ENCODE results near the gene AEBP1. TPM values are rescaled to one million over a fixed set of nuclear protein-coding genes. Genes with fewer than 3 reads are reported as not detected.

Gene AEBP1
- total and polyA plus RNA-seq, 2 of the 4 experiments (the other 2 are of a cell fraction), result 1.1 to 5.7 TPM

DNA sequence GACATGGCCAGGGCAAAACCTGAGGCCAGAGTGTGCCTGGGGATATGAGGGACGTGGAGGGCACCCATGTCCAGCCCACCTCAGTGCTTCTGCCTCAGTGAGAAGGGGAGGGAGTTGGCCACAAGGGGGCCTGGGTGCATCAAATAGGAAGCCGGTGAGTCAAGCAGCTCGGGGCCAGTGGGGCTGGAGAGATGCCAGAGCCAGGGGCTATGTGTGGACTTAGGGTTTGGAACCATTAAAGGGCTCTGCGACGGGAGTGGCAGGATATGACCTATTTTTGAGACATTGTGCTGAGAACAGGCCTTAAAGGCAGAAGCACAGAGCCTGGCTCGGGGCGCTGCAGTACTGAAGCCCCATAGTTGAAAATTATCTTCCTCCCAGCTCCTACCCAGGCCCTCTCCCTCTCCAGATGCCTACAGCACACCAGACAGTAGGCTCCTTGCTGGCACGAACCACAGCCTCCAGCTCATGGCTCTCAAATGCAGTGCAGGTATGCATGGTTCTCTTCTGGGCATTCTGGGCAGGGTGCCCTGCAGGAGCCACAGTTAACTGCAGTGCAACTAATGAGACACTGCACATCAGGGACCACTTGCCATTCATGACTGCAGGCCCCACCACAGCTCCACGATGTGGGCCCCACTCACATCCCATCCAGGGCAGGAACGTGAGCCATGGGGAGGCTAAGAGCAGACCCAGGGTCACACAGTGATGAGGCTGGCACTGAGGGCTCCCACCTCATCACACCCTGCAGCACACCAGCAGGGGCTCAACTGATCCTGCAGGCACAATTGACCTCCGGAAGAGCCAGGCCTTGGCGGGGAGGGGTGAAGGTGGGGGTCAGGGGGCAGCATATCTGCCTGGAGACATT, 31.5 kb upstream of the AEBP1 start (continued):
- TF ChIP-seq BHLHE40 (IDR thresholded peaks at IDR 0.05; ENCODE audit: low read depth, low read length) (no peak), MAFK (IDR thresholded peaks at IDR 0.05; ENCODE audit: low read depth, low read length) (no peak), RCOR1 (IDR thresholded peaks at IDR 0.05; ENCODE audit: insufficient replicate concordance, low read length) (no peak)

DNA sequence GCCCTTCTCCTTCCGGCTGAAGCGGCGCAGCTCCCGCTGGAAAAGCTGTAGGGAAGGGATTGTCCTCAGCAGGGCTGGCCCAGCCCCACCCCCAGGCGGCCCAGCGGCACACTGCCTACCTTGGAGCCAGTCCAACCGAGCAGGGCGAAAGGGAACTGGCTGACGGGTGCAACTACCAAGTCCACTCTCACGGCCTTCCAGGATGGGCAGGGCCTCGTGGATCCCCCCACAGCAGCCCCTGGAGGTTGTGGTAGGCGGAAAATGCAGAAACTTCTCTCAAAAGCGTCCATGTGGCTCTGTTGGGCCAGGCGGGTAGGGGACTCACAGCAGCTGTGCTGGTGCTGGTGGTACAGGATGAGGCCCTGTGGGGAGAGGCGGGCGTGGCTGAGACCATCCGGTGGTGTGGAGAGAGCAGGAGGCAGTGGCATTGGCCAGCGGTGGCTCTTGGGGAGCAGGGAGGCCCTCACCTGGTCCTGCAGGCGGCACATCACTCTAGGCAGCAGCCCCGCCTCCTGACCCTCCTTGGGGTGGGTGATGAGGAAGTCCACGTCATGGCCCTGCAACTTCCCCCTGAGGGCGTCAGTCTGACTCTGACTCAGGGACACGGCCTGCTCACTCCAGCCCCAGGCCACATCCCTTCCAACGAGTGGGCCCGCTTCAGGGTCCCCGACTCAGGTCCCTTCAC, 30.3 kb upstream of the AEBP1 start:
- in situ Hi-C loops (cut with MboI; ENCODE audit: low sequenced_read_pairs) (no loop called here), dilution Hi-C loops (cut with HindIII; ENCODE audit: low sequenced_read_pairs, unreplicated experiment) (no loop called here), intact Hi-C loops (cut with micrococcal nuclease) (no loop called here)
- Histone ChIP-seq H3K4me2 (ENCODE audit: low read depth, low read length) (no peak overlapping the region), H2AK5ac (ENCODE audit: low read depth, low read length) (peak overlapping the region; percentile 37), H3K4me1 (ENCODE audit: control insufficient read depth, insufficient read depth, low read length) (peaks cover 10% of the 10 kb centered on the region), H4K20me1 (ENCODE audit: insufficient read depth, low read length) (no peaks in the 10 kb centered on the region), H2AFZ (replicated peaks; ENCODE audit: low read length, poor library complexity) (peak overlapping the region; percentile 72), H3K79me1 (ENCODE audit: low read depth in 1 of 2, low read length in 2 of 2) (peaks cover 0 to 7% of the 10 kb centered on the region in 2 experiments; a peak in 1 of 4 replicates), H3K9me3 (ENCODE audit: control insufficient read depth, insufficient read depth, low read length) (no peaks in the 10 kb centered on the region), H4K8ac (ENCODE audit: low read depth in 2 of 2, low read length in 2 of 2) (peak overlapping the region in 1 of 2 experiments; percentile 56; a peak in 1 of 4 replicates), H3K27ac (ENCODE audit: insufficient read depth, low read length) (no peak overlapping the region; the same call in 1 of the 2 replicates), H3K56ac (ENCODE audit: extremely low read depth, insufficient read depth, low read length) (no peak overlapping the region), H3K36me3 (ENCODE audit: control insufficient read depth, insufficient read depth, low read length) (peaks cover 48% of the 10 kb centered on the region), H2AK9ac (replicated peaks; ENCODE audit: low read depth, low read length, poor library complexity) (peak overlapping the region; percentile 82), H2BK5ac (ENCODE audit: low read depth, low read length, poor library complexity, severe bottlenecking) (peak overlapping the region; percentile 40), H3K18ac (ENCODE audit: low read depth, low read length) (no peak overlapping the region), H2BK120ac (ENCODE audit: low read depth, low read length) (peak overlapping the region; percentile 30; the same call in 1 of the 2 replicates), H4K91ac (ENCODE audit: insufficient read depth, low read depth, low read length) (peak overlapping the region; percentile 41; the same call in 1 of the 2 replicates), H3K4me3 (ENCODE audit: insufficient read depth, low read depth, low read length) (no peak overlapping the region), H2BK15ac (ENCODE audit: low read depth, low read length) (no peak overlapping the region), H2BK20ac (ENCODE audit: low read depth, low read length) (no peak overlapping the region), H3K9ac (ENCODE audit: low read depth, low read length) (no peak overlapping the region), H3K9me1 (ENCODE audit: insufficient read depth, low read length) (no peaks in the 10 kb centered on the region; the same call in 1 of the 2 replicates), H4K5ac (ENCODE audit: low read depth, low read length) (no peak overlapping the region), H3K23ac (ENCODE audit: low read depth, low read length) (no peak overlapping the region), H3K4ac (ENCODE audit: low read depth, low read length) (peak overlapping the region; percentile 23; the same call in 1 of the 2 replicates), H3K14ac (replicated peaks; ENCODE audit: low read depth, low read length) (no peak overlapping the region), H3K27me3 (ENCODE audit: control insufficient read depth, insufficient read depth, low read length) (no peaks in the 10 kb centered on the region)
- WGBS, 2 experiments (ENCODE audit: extremely low coverage in 2 of 2, insufficient read length in 1 of 2), result 90% methylated on average over 8 of the region's 26 CpGs; no CpG with 5 or more reads in 1 of the 2 experiments
- no peak for TF ChIP-seq SMC3 (IDR thresholded peaks at IDR 0.05; ENCODE audit: low read depth, low read length)
- TF ChIP-seq MAZ (IDR thresholded peaks at IDR 0.05; ENCODE audit: borderline replicate concordance, low read depth, low read length), result no peak
- TF ChIP-seq RFX5 (IDR thresholded peaks at IDR 0.05; ENCODE audit: low read depth, low read length), result no peak
- no peak for TF ChIP-seq RAD21 (IDR thresholded peaks at IDR 0.05; ENCODE audit: low read length)
- TF ChIP-seq, protein P1, sequence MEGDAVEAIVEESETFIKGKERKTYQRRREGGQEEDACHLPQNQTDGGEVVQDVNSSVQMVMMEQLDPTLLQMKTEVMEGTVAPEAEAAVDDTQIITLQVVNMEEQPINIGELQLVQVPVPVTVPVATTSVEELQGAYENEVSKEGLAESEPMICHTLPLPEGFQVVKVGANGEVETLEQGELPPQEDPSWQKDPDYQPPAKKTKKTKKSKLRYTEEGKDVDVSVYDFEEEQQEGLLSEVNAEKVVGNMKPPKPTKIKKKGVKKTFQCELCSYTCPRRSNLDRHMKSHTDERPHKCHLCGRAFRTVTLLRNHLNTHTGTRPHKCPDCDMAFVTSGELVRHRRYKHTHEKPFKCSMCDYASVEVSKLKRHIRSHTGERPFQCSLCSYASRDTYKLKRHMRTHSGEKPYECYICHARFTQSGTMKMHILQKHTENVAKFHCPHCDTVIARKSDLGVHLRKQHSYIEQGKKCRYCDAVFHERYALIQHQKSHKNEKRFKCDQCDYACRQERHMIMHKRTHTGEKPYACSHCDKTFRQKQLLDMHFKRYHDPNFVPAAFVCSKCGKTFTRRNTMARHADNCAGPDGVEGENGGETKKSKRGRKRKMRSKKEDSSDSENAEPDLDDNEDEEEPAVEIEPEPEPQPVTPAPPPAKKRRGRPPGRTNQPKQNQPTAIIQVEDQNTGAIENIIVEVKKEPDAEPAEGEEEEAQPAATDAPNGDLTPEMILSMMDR (conservative IDR thresholded peaks at IDR 0.05; ENCODE audit: low read depth, low read length), result no peak
- TF ChIP-seq, protein P2, sequence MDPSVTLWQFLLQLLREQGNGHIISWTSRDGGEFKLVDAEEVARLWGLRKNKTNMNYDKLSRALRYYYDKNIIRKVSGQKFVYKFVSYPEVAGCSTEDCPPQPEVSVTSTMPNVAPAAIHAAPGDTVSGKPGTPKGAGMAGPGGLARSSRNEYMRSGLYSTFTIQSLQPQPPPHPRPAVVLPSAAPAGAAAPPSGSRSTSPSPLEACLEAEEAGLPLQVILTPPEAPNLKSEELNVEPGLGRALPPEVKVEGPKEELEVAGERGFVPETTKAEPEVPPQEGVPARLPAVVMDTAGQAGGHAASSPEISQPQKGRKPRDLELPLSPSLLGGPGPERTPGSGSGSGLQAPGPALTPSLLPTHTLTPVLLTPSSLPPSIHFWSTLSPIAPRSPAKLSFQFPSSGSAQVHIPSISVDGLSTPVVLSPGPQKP (IDR thresholded peaks at IDR 0.05; ENCODE audit: borderline replicate concordance, low read depth, low read length), result no peak
- no peak for TF ChIP-seq RCOR1 (IDR thresholded peaks at IDR 0.05; ENCODE audit: insufficient replicate concordance, low read length)
- TF ChIP-seq FOS (IDR thresholded peaks at IDR 0.05; ENCODE audit: low read depth, low read length), result no peak
- TF ChIP-seq MAFK (IDR thresholded peaks at IDR 0.05; ENCODE audit: low read depth, low read length), result no peak
- no peak for TF ChIP-seq MXI1 (IDR thresholded peaks at IDR 0.05; ENCODE audit: borderline replicate concordance, low read depth, low read length)
- BruUV-seq (replicated peaks), result no TSS peak
- ATAC-seq (ENCODE audit: low read depth), result no peak; the same call in 1 of the 2 replicates
- ChIA-PET POLR2A (ENCODE audit: unreplicated experiment) (no interaction called here), CTCF (no interaction called here)
- peak; percentile 66 for DNase-seq
